GM12801 (cell line): ENCODE measurements around the gene ATF1.

Experiments used
- CTCF ChIP-seq: IDR thresholded peaks from one replicate; pipeline ENCODE4 v1.5.1; 2011; ENCODE audit warnings: control low read depth; ENCODE audit not compliant: insufficient read length; ENCODE audit errors: extremely low read depth

The ATF1 gene

GRCh38 chr12:50786498-50787231 lies 22.8 kb downstream of the ATF1 start:
- TF ChIP-seq CTCF, result no peak

- no peak for TF ChIP-seq CTCF
These were observed 23.7 kb downstream of the ATF1 start for GRCh38 chr12:50787618-50788017.

- TF ChIP-seq CTCF, result no peak
These were observed 24.7 kb downstream of the ATF1 start for GRCh38 chr12:50788561-50788960.

GRCh38 chr12:50790081-50790480 lies 26.2 kb downstream of the ATF1 start:
- no peak for TF ChIP-seq CTCF

- TF ChIP-seq CTCF, result no peak
These were observed 36.0 kb downstream of the ATF1 start for GRCh38 chr12:50799908-50800307.

- no peak for TF ChIP-seq CTCF
These were observed 39.5 kb downstream of the ATF1 start for GRCh38 chr12:50803230-50803875.

- TF ChIP-seq CTCF, result no peak
These were observed 42.3 kb downstream of the ATF1 start for GRCh38 chr12:50806176-50806575.
